Measurements from ENCODE around the gene TMEM184B.

The TMEM184B gene

DNA sequence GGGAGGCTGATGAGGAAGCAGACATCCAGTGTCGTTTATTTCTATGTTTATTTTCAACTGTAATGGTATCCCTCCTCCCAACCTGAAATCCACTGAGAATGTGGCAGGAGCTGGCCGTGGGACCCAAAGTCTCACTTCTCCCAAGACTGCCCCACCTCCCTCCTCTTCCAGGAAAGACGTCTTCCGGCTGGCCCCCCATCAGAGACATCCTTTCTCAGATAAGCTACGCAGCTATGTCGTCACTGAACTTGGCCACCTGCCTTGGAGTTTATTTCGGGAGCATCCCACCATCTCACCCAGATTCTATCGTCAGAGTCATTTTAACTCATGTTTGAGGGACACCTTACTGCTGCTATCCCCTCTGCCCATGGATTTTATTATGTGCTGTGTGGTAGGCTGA lies 13.9 kb downstream of the TMEM184B start:
- TF ChIP-seq, protein P1, sequence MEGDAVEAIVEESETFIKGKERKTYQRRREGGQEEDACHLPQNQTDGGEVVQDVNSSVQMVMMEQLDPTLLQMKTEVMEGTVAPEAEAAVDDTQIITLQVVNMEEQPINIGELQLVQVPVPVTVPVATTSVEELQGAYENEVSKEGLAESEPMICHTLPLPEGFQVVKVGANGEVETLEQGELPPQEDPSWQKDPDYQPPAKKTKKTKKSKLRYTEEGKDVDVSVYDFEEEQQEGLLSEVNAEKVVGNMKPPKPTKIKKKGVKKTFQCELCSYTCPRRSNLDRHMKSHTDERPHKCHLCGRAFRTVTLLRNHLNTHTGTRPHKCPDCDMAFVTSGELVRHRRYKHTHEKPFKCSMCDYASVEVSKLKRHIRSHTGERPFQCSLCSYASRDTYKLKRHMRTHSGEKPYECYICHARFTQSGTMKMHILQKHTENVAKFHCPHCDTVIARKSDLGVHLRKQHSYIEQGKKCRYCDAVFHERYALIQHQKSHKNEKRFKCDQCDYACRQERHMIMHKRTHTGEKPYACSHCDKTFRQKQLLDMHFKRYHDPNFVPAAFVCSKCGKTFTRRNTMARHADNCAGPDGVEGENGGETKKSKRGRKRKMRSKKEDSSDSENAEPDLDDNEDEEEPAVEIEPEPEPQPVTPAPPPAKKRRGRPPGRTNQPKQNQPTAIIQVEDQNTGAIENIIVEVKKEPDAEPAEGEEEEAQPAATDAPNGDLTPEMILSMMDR (IDR thresholded peaks at IDR 0.05): no peak
- H3K9me3 ChIP-seq: no peaks in the 10 kb centered on the region
- intact Hi-C loops (cut with DNase I; ENCODE audit: low total_unique reads): no loop called here
- peaks cover 0 to 89% (median 37%) of the 10 kb centered on the region in 4 donors for H3K4me1 ChIP-seq
- no peaks in the 10 kb centered on the region for H3K27me3 ChIP-seq
- H3K36me3 ChIP-seq: peaks cover 0 to 5% (median 0%) of the 10 kb centered on the region in 3 donors
- H3K27ac ChIP-seq: peak overlapping the region; percentile 75 to 80
- peak in 1 of 2 donors; percentile 84 for DNase-seq
- no peak overlapping the region for H3K4me3 ChIP-seq

GRCh38 chr22:38257650-38258250 lies 15.1 kb downstream of the TMEM184B start:
- Histone ChIP-seq H3K36me3 (no peaks in the 10 kb centered on the region), H3K9me3 (no peaks in the 10 kb centered on the region), H3K27ac (peak overlapping the region; percentile 75 to 80), H3K4me3 (peak overlapping the region; percentile 30 to 41), H3K4me1 (peaks cover 0 to 93% (median 36%) of the 10 kb centered on the region in 4 donors), H3K27me3 (no peaks in the 10 kb centered on the region)
- TF ChIP-seq, protein P1 (IDR thresholded peaks at IDR 0.05): no peak
- no peak for DNase-seq
- intact Hi-C loops (cut with DNase I; ENCODE audit: low total_unique reads): no loop called here

DNA sequence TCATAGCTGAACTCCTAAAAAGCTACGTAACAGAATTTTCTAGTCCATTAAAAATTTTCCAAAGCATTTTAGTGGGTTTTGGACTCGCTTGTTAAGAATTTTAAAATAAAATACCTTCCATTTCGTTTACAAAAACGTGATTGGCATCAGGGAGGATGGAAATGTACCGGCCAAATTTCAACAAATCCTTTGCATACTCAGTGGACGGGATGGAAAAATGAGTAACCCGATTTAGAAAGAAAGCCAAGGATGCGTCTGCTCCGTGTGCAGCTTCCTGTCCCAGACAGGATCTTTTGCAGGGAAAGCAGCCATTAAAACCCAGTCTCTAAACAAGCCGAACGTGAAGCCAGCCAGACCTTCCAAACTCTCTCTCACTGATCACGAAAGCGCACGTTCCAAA lies 15.6 kb downstream of the TMEM184B start:
- no peaks in the 10 kb centered on the region for H3K9me3 ChIP-seq
- TF ChIP-seq, protein P1 (IDR thresholded peaks at IDR 0.05): no peak
- H3K27ac ChIP-seq: peak overlapping the region; percentile 75 to 80
- no peaks in the 10 kb centered on the region for H3K27me3 ChIP-seq
- peaks cover 0 to 88% (median 34%) of the 10 kb centered on the region in 4 donors for H3K4me1 ChIP-seq
- peak overlapping the region; percentile 30 to 41 for H3K4me3 ChIP-seq
- no peak for DNase-seq
- intact Hi-C loops (cut with DNase I; ENCODE audit: low total_unique reads): no loop called here
- no peaks in the 10 kb centered on the region for H3K36me3 ChIP-seq

GRCh38 chr22:38255697-38256096 lies 17.1 kb downstream of the TMEM184B start:
- intact Hi-C loops (cut with DNase I; ENCODE audit: low total_unique reads): no loop called here
- Histone ChIP-seq H3K9me3 (no peaks in the 10 kb centered on the region), H3K27ac (peak overlapping the region; percentile 75 to 80), H3K36me3 (no peaks in the 10 kb centered on the region), H3K4me1 (peaks cover 0 to 88% (median 33%) of the 10 kb centered on the region in 4 donors), H3K27me3 (no peaks in the 10 kb centered on the region), H3K4me3 (no peak overlapping the region)
- DNase-seq: no peak
- TF ChIP-seq, protein P1 (IDR thresholded peaks at IDR 0.05): no peak

DNA sequence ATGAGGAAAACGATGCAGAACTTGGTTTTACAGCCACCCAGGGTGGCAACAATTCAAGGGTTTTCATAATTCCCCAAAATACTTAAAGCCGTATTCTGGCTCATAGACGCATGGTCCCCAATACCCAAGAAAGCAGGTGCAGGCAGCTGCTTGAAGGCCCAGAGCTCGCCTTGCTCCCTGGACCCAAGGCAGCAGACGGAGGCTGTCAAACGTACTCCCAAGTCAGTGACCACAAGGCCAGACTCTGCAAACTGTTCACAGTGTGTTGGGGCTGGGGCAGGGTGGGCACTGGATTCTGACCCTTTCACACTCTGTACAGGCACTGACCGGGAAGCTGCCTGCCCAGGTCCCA lies 21.5 kb downstream of the TMEM184B start:
- Histone ChIP-seq H3K4me1 (peaks cover 6 to 88% (median 48%) of the 10 kb centered on the region in 4 donors), H3K9me3 (no peaks in the 10 kb centered on the region), H3K36me3 (peaks cover 0 to 15% (median 0%) of the 10 kb centered on the region in 3 donors), H3K4me3 (no peak overlapping the region), H3K27ac (peak overlapping the region in 1 of 2 donors; percentile 65), H3K27me3 (no peaks in the 10 kb centered on the region)
- TF ChIP-seq, protein P1 (IDR thresholded peaks at IDR 0.05): no peak
- intact Hi-C loops (cut with DNase I; ENCODE audit: low total_unique reads): no loop called here
- DNase-seq: no peak

Data from tibial artery (tissue), 4 donors.